ENCODE results near the gene YIPF2.
"Not testable (repeated sequence)": the region's sequence is repeated elsewhere in the genome, so short reads cannot be mapped to it uniquely, and the experiment has no call there.

Gene YIPF2

GRCh38 chr19:10928563-10929401 is at the start of gene YIPF2, which contains the start of gene TIMM29:
Gene YIPF2 (minus strand): TSS chr19:10928639. CDS start chr19:10928410, 229 bp downstream.
Gene TIMM29 (plus strand): TSS chr19:10928811. CDS start chr19:10928823, 12 bp downstream.
- peak; percentile 94 for DNase-seq (ENCODE audit: low read depth)

GRCh38 chr19:10977742-10978092 is 49.3 kb upstream of the YIPF2 start:
- DNase-seq (ENCODE audit: low read depth), result no peak

DNA sequence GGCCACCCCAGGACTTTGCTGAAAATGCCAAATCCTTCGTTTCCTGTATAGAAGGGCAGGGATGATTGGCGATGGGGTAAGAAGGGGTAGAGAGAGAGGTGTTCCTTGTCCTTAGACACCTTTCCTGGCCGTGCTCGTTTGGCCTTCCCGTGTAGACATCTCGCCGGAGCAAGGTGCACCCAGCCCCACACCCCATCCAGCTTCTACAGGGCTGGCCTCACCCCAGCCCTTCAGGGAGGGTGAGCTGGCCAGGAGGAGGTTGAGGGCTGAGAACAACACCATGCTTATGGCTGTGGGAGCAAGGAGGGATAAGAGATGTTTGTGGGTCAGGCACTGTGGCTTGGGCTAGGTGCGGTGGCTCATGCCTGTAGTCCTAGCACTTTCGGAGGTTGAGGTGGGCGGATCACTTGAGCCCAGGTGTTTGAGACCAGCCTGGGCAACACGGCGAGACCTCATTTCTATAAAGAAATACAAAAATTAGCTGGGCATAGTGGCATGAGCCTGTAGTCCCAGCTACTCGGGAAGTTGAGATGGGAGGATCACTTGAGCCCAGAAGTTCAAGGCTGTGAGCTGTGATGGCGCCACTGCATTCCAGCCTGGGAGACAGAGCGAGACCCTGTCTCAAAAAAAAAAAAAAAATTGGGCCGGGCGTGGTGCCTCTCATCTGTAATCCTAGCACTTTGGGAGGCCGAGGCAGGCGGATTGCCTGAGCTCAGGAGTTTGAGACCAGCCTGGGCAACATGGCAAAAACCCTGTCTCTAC is 47.9 kb upstream of the YIPF2 start:
- DNase-seq (ENCODE audit: low read depth), result no peak

- no peak for DNase-seq (ENCODE audit: low read depth)
Measured at GRCh38 chr19:10975374-10976130, 47.1 kb upstream of the YIPF2 start.

DNA sequence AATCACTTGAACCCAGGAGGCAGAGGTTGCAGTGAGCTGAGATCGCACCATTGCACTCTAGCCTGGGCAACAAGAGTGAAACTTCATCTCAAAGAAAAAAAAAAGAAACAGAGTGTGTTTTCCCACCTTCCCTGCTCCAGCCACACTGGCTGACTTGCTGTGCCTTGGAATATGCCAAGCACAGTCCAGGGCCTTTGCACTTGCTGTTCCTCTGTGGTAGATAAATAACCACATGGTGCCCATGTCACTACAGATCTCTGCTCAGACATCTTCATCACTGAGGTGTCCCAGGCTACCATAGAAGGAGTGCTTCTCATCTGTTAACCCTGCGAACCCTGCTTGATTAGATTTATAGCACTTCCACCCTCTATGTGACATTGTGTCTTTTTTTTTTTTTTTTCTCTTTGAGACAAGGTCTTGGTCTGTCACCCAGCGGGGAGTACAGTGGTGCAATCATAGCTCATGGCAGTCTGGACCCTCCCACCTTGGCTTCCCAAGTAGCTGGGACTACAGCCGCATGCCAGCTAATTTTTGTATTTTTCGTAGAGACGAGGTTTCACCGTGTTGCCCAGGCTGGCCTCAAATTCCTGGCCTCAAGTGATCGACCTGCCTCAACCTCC is 42.8 kb upstream of the YIPF2 start:
- DNase-seq (ENCODE audit: low read depth), result no peak

DNA sequence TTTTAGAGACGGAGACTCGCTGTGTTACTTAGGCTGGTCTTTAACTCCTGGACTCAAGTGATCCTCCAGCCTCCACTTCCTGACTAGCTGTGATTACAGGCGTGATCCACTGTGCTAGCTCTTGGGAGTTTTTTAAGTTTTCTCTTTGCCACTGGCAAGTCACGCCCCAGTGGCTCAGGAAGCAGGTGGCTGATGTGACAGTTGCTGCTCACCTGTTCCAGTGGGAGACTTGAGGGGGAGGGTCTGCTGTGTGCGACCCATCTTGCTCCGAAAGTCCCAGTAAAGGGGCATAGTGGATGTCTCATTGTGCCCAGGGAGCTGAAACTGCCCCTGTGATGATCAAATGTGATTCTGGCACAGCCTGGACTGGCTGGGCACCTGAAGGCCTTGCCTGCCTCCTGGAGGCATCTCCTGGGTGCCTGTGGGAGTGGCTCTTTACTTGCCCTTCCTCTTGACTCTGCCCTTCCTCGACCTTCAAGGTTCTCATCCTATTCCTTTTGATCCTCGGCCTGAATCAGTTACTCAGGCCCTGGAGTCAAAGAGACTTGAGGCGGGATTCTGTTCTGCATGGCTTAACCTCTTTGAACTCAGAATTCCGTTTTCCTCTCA is 40.2 kb upstream of the YIPF2 start:
- no peak for DNase-seq (ENCODE audit: low read depth)

GRCh38 chr19:10966809-10967208 is 38.4 kb upstream of the YIPF2 start:
- no peak for DNase-seq (ENCODE audit: low read depth)

GRCh38 chr19:10965398-10965797 is 37.0 kb upstream of the YIPF2 start:
- DNase-seq (ENCODE audit: low read depth), result no peak

GRCh38 chr19:10964903-10965302 is 36.5 kb upstream of the YIPF2 start:
- no peak for DNase-seq (ENCODE audit: low read depth)

DNA sequence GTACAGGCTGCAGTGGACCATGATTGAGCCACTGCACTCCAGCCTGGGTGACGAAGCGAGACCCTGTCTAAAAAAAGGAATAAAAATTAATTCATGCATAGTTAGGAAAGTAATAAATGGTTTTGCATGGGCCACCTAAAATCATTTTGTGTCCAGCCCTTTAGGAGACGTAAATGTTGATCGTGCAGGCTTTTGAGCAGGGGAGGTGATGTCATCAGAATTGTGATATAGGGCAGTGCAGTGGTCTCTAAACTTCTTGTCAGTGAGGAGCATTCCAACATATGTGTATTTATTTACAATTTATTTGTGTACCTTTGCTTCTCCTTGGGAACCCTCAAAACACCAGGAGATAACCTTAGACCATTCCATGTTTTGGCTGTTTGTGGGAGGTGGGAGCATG is 35.4 kb upstream of the YIPF2 start:
- DNase-seq (ENCODE audit: low read depth), result no peak

DNA sequence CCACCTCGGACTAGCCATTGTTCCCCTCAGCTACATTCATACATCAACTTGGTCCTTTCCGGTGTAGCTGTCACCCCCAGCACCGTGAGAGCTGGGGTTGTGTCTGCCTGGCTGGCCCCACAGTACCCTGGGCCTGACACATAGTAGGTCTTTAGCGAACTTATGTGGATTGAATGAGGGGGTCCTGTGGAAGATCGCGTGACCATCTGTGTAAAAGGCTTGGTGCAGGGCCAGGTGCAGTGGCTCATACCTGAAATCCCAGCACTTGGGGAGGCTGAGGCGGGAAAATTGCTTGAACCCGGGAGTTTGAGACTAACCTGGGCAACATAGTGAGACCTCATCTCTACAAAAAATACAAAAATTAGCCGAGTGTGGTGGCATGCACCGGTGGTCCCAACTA is 34.4 kb upstream of the YIPF2 start:
- no peak for DNase-seq (ENCODE audit: low read depth)

DNA sequence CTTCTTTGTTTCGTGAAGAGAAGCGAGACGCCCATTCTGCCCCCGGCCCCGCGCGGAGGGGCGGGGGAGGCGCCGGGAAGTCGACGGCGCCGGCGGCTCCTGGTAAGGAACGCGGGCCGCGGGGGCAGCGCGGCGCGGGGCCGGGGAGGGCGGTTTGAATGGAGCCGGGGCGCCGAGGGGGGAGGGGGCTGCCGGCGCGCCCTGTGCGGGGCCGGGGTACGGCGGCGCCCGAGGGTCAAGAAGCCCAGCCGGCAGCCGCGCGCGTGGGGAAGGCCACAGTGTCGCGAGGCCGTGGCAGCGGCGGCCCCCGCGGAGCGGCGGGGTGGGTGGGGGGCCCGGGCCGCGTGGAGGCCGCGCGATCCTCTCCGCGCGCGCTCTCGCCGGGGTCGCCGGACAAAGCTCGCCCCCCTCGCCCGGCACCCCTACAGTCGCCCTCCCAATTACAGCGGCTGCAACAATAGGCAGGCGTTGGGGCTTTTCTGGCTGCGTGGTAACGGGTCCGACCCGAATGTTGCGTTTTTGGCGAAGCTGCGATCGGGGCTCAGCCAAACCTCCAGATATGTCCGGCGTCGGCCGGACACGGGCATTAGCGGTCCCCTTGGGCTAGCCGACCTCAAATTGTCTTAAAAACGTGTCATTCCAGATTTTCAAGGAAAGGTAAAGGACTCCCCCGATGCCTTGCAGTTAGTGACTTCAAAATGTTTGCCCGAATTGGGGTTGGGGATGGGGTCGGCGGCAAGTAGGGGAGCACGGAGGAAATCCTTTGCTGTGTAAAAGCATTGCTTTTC is 32.8 kb upstream of the YIPF2 start:
- DNase-seq (ENCODE audit: low read depth), result no peak

- DNase-seq (ENCODE audit: low read depth), result peak; percentile 98
Measured at GRCh38 chr19:10960314-10961072, 32.1 kb upstream of the YIPF2 start, which contains the start of gene SMARCA4. Gene SMARCA4 (plus strand): TSS chr19:10961030. CDS start chr19:10984152, 23,122 bp downstream.

DNA sequence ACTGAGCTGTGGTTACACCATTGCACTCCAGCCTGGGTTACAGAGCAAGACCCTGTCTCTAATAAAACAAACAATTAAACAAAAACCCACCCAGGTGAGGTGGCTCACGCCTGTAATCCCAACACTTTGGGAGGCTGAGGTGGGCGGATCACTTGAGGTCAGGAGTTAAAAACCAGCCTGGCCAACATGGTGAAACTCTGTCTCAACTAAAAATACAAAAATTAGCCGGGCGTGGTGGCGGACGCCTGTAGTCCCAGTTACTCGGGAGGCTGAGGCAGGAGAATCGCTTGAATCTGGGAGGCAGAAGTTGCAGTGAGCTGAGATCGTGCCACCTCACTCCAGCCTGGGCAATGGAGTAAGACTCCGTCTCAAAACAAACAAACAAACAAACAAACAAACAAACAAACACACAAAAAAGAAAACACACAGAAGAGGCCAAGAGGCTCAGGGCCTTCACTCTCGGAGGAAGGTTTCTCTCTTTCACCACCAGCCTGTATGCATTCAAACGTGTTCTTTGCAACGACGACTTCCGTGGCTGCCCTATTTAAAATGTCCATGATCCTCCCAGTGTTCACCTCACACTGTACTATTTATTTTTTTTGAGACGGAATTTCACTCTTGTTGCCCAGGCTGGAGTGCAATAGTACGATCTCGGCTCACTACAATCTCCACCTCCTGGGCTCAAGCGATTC is 31.0 kb upstream of the YIPF2 start:
- not testable (repeated sequence) for DNase-seq (ENCODE audit: low read depth)

DNA sequence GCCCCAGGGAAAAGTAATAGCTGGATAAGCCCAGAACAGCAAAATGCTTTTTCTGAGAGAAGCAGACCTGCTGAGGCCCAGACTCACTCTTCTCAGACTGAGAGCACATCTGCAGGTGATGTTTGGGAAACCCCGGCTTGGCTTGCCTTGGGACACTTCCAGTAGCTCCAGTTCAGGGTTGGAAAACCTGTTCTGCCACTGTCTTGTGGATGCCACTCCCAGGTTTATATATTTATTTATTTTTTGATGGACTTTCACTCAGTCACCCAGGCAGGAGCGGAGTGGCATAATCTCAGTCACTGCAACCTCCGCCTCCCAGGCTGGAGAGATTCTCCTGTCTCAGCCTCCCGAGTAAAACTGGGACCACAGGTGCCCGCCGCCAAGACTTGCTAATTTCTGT is 24.4 kb upstream of the YIPF2 start:
- DNase-seq (ENCODE audit: low read depth), result no peak

DNA sequence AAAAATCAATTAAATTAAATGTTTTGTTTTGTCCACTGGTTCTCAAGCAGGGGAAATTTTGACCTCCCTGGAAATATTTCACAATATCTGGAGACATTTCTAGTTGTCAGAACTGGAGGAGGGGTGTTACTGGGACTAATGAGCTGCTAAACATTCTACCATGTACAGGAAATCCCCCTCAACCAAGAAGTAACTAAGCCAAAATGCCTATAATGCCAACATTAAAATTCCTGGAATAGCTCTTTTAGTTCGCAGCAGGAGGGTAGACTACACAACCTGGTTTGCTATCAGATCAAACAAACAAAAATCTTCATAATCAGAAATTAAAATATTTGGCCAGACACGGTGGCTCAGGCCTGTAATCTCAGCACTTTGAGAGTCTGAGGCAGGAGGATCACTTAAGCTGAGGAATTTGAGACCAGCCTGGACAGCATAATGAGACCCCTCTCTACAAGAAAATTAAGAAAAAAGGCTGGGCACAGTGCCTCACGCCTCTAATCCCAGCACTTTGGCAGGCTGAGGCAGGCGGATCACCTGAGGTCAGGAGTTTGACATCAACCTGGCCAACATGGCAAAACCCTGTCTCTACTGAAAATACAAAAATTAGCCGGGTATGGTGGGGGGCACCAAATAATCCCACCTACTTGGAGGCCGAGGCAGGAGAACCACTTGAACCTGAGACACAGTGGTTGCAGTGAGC is 18.7 kb upstream of the YIPF2 start:
- DNase-seq (ENCODE audit: low read depth), result no peak

- no peak for DNase-seq (ENCODE audit: low read depth)
Measured at GRCh38 chr19:10945264-10945663, 16.8 kb upstream of the YIPF2 start.

- not testable (repeated sequence) for DNase-seq (ENCODE audit: low read depth)
Measured at GRCh38 chr19:10943412-10943811, 15.0 kb upstream of the YIPF2 start.

DNA sequence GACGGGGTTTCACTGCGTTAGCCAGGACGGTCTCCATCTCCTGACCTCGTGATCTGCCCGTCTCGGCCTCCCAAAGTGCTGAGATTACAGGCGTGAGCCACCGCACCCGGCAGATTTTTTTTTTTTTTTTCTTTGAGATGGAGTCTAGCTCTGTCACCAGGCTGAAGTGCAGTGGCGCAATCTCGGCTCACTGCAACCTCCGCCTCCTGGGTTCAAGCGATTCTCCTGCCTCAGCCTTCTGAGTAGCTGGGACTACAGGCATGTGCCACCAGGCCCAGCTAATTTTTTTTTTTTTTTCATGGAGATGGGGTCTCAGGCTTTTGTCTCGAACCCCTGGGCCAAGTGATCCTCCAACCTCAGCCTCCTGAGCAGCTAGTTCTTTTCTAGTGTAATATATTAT is 13.2 kb upstream of the YIPF2 start:
- DNase-seq (ENCODE audit: low read depth), result not testable (repeated sequence)

Measured in stimulated activated CD8-positive, alpha-beta memory T cell treated with anti-CD3 and anti-CD28 coated beads, Interleukin-12 subunit alpha, Interleukin-12 subunit beta, amount 100 ng/mL, for 1 hour (primary cell).